ENCODE data around the gene BUD31. TPM values are rescaled to one million over a fixed set of nuclear protein-coding genes. Genes with fewer than 3 reads are reported as not detected.

BUD31 gene
- total RNA-seq, 1 donor from 2014 or later = 131 TPM

GRCh38 chr7:99455874-99456273, 47.1 kb downstream of the BUD31 start:
- peaks cover 28% of the 10 kb centered on the region for H3K36me3 Mint-ChIP-seq (ENCODE audit: unreplicated experiment)

GRCh38 chr7:99456288-99456687, 47.5 kb downstream of the BUD31 start:
- Mint-ChIP-seq H3K4me3 (ENCODE audit: unreplicated experiment) (no peak overlapping the region), H3K36me3 (ENCODE audit: unreplicated experiment) (peaks cover 25% of the 10 kb centered on the region), H3K27ac (ENCODE audit: unreplicated experiment) (no peak overlapping the region)

More at GRCh38 chr7:99455874-99456273, 47.1 kb downstream of the BUD31 start:
- Mint-ChIP-seq H3K4me1 (ENCODE audit: unreplicated experiment) (no peaks in the 10 kb centered on the region), H3K4me3 (ENCODE audit: unreplicated experiment) (no peak overlapping the region), H3K27ac (ENCODE audit: unreplicated experiment) (no peak overlapping the region), H3K27me3 (ENCODE audit: unreplicated experiment) (no peaks in the 10 kb centered on the region), H3K9me3 (ENCODE audit: unreplicated experiment) (no peaks in the 10 kb centered on the region)
- TF ChIP-seq CTCF (IDR thresholded peaks at IDR 0.05) = no peak
- DNase-seq (ENCODE audit: extremely low spot score, unreplicated experiment) = no peak

GRCh38 chr7:99457050-99457649, 48.4 kb downstream of the BUD31 start:
- no peaks in the 10 kb centered on the region for H3K9me3 Mint-ChIP-seq (ENCODE audit: unreplicated experiment)
- DNase-seq (ENCODE audit: extremely low spot score, unreplicated experiment) = no peak
- no peak for TF ChIP-seq CTCF (IDR thresholded peaks at IDR 0.05)
- H3K27ac Mint-ChIP-seq (ENCODE audit: unreplicated experiment) = no peak overlapping the region
- H3K4me3 Mint-ChIP-seq (ENCODE audit: unreplicated experiment) = no peak overlapping the region
- no peaks in the 10 kb centered on the region for H3K4me1 Mint-ChIP-seq (ENCODE audit: unreplicated experiment)
- no peaks in the 10 kb centered on the region for H3K27me3 Mint-ChIP-seq (ENCODE audit: unreplicated experiment)
- H3K36me3 Mint-ChIP-seq (ENCODE audit: unreplicated experiment) = peaks cover 25% of the 10 kb centered on the region

More at GRCh38 chr7:99456288-99456687, 47.5 kb downstream of the BUD31 start:
- Mint-ChIP-seq H3K9me3 (ENCODE audit: unreplicated experiment) (no peaks in the 10 kb centered on the region), H3K27me3 (ENCODE audit: unreplicated experiment) (no peaks in the 10 kb centered on the region), H3K4me1 (ENCODE audit: unreplicated experiment) (no peaks in the 10 kb centered on the region)
- DNase-seq (ENCODE audit: extremely low spot score, unreplicated experiment) = no peak
- TF ChIP-seq CTCF (IDR thresholded peaks at IDR 0.05) = no peak

- H3K4me1 Mint-ChIP-seq (ENCODE audit: unreplicated experiment) = no peaks in the 10 kb centered on the region
- H3K9me3 Mint-ChIP-seq (ENCODE audit: unreplicated experiment) = no peaks in the 10 kb centered on the region
- H3K36me3 Mint-ChIP-seq (ENCODE audit: unreplicated experiment) = peaks cover 25% of the 10 kb centered on the region
- no peak for TF ChIP-seq CTCF (IDR thresholded peaks at IDR 0.05)
- no peaks in the 10 kb centered on the region for H3K27me3 Mint-ChIP-seq (ENCODE audit: unreplicated experiment)
- no peak for DNase-seq (ENCODE audit: extremely low spot score, unreplicated experiment)
- no peak overlapping the region for H3K4me3 Mint-ChIP-seq (ENCODE audit: unreplicated experiment)
- H3K27ac Mint-ChIP-seq (ENCODE audit: unreplicated experiment) = no peak overlapping the region
These were observed 49.1 kb downstream of the BUD31 start for GRCh38 chr7:99457650-99458493.

- no peak overlapping the region for H3K27ac Mint-ChIP-seq (ENCODE audit: unreplicated experiment)
- H3K4me1 Mint-ChIP-seq (ENCODE audit: unreplicated experiment) = peaks cover 3% of the 10 kb centered on the region
- no peaks in the 10 kb centered on the region for H3K9me3 Mint-ChIP-seq (ENCODE audit: unreplicated experiment)
- TF ChIP-seq CTCF (IDR thresholded peaks at IDR 0.05) = peak; percentile 27
- H3K36me3 Mint-ChIP-seq (ENCODE audit: unreplicated experiment) = peaks cover 23% of the 10 kb centered on the region
- no peaks in the 10 kb centered on the region for H3K27me3 Mint-ChIP-seq (ENCODE audit: unreplicated experiment)
- DNase-seq (ENCODE audit: extremely low spot score, unreplicated experiment) = no peak
- H3K4me3 Mint-ChIP-seq (ENCODE audit: unreplicated experiment) = no peak overlapping the region
These were observed 50.3 kb downstream of the BUD31 start for GRCh38 chr7:99459087-99459486.
